Body of pancreas (tissue), 4 donors: Measurements from ENCODE around the gene HIBCH.
"Not testable (repeated sequence)": the region's sequence is repeated elsewhere in the genome, so short reads cannot be mapped to it uniquely, and the experiment has no call there.

Experiments
- POLR2A ChIP-seq, 3 donors: fragments of 450-650 bp; IDR thresholded peaks; one replicate each; pipeline ENCODE4 v1.6.1; 2016; ENCODE audit warnings: antibody characterized with exemption in 3 of 3, mild to moderate bottlenecking in 2 of 3
- TF ChIP-seq, protein P1 (sequence below), 7 experiments: fragments of 450-650 bp in 4 of 7; fragments of 200-600 bp in 3 of 7; sonication (generic) in 3 of 7; IDR thresholded peaks; one replicate each; pipeline ENCODE4 v1.5.1; 2016 to 2019; ENCODE audit warnings: antibody characterized with exemption in 7 of 7

DNA sequence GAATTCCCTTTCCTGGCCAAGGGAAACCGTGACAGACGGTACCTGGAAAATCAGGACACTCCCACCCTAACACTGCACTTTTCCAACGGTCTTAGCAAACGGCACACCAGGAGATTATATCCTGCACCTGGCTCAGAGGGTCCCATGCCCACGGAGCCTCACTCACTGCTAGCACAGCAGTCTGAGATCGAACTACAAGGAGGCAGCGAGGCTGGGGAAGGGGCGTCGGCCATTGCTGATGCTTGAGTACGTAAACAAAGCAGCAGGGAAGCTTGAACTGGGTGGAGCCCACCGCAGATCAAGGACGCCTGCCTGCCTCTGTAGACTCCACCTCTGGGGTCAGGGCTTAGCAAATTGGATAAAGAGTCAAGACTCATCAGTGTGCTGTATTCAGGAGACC is 95.6 kb downstream of the HIBCH start:
- TF ChIP-seq, protein P1, sequence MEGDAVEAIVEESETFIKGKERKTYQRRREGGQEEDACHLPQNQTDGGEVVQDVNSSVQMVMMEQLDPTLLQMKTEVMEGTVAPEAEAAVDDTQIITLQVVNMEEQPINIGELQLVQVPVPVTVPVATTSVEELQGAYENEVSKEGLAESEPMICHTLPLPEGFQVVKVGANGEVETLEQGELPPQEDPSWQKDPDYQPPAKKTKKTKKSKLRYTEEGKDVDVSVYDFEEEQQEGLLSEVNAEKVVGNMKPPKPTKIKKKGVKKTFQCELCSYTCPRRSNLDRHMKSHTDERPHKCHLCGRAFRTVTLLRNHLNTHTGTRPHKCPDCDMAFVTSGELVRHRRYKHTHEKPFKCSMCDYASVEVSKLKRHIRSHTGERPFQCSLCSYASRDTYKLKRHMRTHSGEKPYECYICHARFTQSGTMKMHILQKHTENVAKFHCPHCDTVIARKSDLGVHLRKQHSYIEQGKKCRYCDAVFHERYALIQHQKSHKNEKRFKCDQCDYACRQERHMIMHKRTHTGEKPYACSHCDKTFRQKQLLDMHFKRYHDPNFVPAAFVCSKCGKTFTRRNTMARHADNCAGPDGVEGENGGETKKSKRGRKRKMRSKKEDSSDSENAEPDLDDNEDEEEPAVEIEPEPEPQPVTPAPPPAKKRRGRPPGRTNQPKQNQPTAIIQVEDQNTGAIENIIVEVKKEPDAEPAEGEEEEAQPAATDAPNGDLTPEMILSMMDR (IDR thresholded peaks at IDR 0.05) = not testable (repeated sequence)
- TF ChIP-seq POLR2A (IDR thresholded peaks at IDR 0.05) = not testable (repeated sequence)
